ENCODE results near the gene ACTR10.

- no peak for TF ChIP-seq CTCF (IDR thresholded peaks at IDR 0.05)
- TF ChIP-seq POLR2A (IDR thresholded peaks at IDR 0.05) = no peak
- peak in 1 of 2 donors; percentile 62 for TF ChIP-seq EP300 (IDR thresholded peaks at IDR 0.05)
Measured at GRCh38 chr14:58280954-58281787, 81.2 kb downstream of the ACTR10 start.
